SU-DHL-6 (cell line): ENCODE measurements around the gene TMIGD2.

Experiments used
- EZH2phosphoT487 ChIP-seq: fragments of 200-600 bp; sonication (generic), shearing (Covaris generic); conservative IDR thresholded peaks from 2 replicates; pipeline ENCODE4 v1.6.1; 2018; ENCODE audit warnings: mild to moderate bottlenecking, antibody characterized with exemption, low read length, moderate library complexity, mixed read lengths
- TF ChIP-seq, protein P1 (sequence below): fragments of 200-600 bp; sonication (generic); IDR thresholded peaks from one replicate; pipeline ENCODE4 v1.5.1; 2017; ENCODE audit warnings: antibody characterized with exemption, mild to moderate bottlenecking, low read length, moderate library complexity; ENCODE audit not compliant: insufficient read depth, poor library complexity, severe bottlenecking

DNA sequence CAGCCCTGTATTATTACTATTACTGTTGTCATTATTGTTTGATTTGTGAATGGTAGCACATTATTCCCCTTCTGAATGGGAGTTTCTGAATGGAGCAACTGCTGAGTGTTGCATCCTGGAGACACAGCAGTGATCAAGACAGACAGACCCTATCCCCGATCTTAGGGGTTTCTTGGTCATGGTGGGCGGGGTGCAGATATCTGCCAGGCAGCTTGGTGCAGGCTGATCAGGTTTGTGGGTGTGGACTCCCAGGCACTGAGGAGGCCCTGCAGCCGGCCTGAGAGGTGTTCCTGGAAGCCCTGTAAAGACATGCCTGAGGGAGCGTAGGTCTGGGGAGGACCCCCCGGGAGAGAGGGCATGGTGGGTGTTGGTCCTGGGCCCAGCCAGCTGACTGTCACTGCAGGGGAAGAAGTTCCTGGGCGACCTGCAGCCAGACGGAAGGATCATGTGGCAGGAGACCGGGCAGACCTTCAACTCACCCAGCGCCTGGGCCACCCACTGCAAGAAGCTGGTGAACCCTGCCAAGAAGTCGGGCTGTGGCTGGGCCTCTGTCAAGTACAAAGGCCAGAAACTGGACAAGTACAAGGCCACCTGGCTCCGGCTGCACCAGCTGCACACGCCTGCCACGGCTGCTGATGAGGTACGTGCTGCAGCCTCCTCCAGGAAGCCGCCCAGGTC is 43.3 kb upstream of the TMIGD2 start:
- TF ChIP-seq, protein P1, sequence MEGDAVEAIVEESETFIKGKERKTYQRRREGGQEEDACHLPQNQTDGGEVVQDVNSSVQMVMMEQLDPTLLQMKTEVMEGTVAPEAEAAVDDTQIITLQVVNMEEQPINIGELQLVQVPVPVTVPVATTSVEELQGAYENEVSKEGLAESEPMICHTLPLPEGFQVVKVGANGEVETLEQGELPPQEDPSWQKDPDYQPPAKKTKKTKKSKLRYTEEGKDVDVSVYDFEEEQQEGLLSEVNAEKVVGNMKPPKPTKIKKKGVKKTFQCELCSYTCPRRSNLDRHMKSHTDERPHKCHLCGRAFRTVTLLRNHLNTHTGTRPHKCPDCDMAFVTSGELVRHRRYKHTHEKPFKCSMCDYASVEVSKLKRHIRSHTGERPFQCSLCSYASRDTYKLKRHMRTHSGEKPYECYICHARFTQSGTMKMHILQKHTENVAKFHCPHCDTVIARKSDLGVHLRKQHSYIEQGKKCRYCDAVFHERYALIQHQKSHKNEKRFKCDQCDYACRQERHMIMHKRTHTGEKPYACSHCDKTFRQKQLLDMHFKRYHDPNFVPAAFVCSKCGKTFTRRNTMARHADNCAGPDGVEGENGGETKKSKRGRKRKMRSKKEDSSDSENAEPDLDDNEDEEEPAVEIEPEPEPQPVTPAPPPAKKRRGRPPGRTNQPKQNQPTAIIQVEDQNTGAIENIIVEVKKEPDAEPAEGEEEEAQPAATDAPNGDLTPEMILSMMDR, result no peak
- no peak for TF ChIP-seq EZH2phosphoT487
